Stomach (tissue), 4 donors: Measurements from ENCODE around the gene GULP1.

Experiments used
- CTCF ChIP-seq, 7 experiments: fragments of 450-650 bp in 4 of 7; fragments of 200-600 bp in 3 of 7; sonication (generic) in 3 of 7; IDR thresholded peaks; one replicate each; pipeline ENCODE4 v1.5.1; 2016 to 2019; ENCODE audit warnings: antibody characterized with exemption in 7 of 7, control low read depth in 2 of 7, mild to moderate bottlenecking in 1 of 7
- POLR2A ChIP-seq, 4 donors: fragments of 450-650 bp; IDR thresholded peaks; one replicate each; pipeline ENCODE4 v1.6.1; 2016; ENCODE audit warnings: antibody characterized with exemption in 4 of 4, control low read depth in 2 of 4, mild to moderate bottlenecking in 1 of 4, moderate library complexity in 1 of 4
- POLR2AphosphoS5 ChIP-seq, 3 donors: sonication (generic); formaldehyde crosslinking; IDR thresholded peaks; one replicate each; pipeline ENCODE4 v1.6.1; 2016; ENCODE audit warnings: antibody characterized with exemption in 3 of 3

- no peak for TF ChIP-seq CTCF (IDR thresholded peaks at IDR 0.05)
- no peak for TF ChIP-seq POLR2A (IDR thresholded peaks at IDR 0.05)
- TF ChIP-seq POLR2AphosphoS5 (IDR thresholded peaks at IDR 0.05), result no peak
These were observed 24.7 kb downstream of the GULP1 start for GRCh38 chr2:188316342-188316741.
